T follicular helper cell (primary cell): ENCODE data around the gene TFAP2D.

Experiments used
- DNase-seq: peaks from one replicate; pipeline ENCODE4 v3.0.0-alpha.2; 2020; ENCODE audit warnings: low read depth

The TFAP2D gene

GRCh38 chr6:50720623-50721022, 7.3 kb downstream of the TFAP2D start:
- no peak for DNase-seq

GRCh38 chr6:50721978-50722377, 8.7 kb downstream of the TFAP2D start:
- DNase-seq, result no peak

GRCh38 chr6:50722829-50723554, 9.7 kb downstream of the TFAP2D start:
- no peak for DNase-seq

GRCh38 chr6:50724381-50725124, 11.2 kb downstream of the TFAP2D start:
- no peak for DNase-seq

GRCh38 chr6:50734488-50734887, 21.2 kb downstream of the TFAP2D start:
- DNase-seq, result no peak

- DNase-seq, result no peak
Observed at GRCh38 chr6:50742161-50742560, 28.8 kb downstream of the TFAP2D start.

GRCh38 chr6:50744976-50745375, 31.6 kb downstream of the TFAP2D start:
- no peak for DNase-seq

- no peak for DNase-seq
Observed at GRCh38 chr6:50762798-50763197, 49.5 kb downstream of the TFAP2D start.

GRCh38 chr6:50778696-50779095, 65.4 kb downstream of the TFAP2D start:
- no peak for DNase-seq

GRCh38 chr6:50780382-50780781, 67.1 kb downstream of the TFAP2D start:
- DNase-seq, result no peak

GRCh38 chr6:50785921-50786320, 72.6 kb downstream of the TFAP2D start:
- DNase-seq, result no peak

- DNase-seq, result no peak
Observed at GRCh38 chr6:50791900-50792508, 78.7 kb downstream of the TFAP2D start.

- DNase-seq, result no peak
Observed at GRCh38 chr6:50792771-50793170, 79.4 kb downstream of the TFAP2D start.

- DNase-seq, result no peak
Observed at GRCh38 chr6:50795574-50795973, 82.2 kb downstream of the TFAP2D start.

GRCh38 chr6:50804283-50804682, 91.0 kb downstream of the TFAP2D start:
- no peak for DNase-seq

GRCh38 chr6:50807035-50807434, 93.7 kb downstream of the TFAP2D start:
- no peak for DNase-seq

GRCh38 chr6:50815436-50816114, 102.2 kb downstream of the TFAP2D start:
- no peak for DNase-seq

- DNase-seq, result peak; percentile 10
Observed at GRCh38 chr6:50816115-50816675, 102.9 kb downstream of the TFAP2D start.

- no peak for DNase-seq
Observed at GRCh38 chr6:50816947-50817645, 103.8 kb downstream of the TFAP2D start.

- DNase-seq, result no peak
Observed at GRCh38 chr6:50817646-50817950, 104.3 kb downstream of the TFAP2D start.

GRCh38 chr6:50818020-50818419, 104.7 kb downstream of the TFAP2D start:
- no peak for DNase-seq

- DNase-seq, result no peak
Observed at GRCh38 chr6:50818673-50819072, 105.3 kb downstream of the TFAP2D start, which contains the start of gene TFAP2B. Gene TFAP2B (plus strand): TSS chr6:50818871. CDS start chr6:50818892, 21 bp downstream.
